K562 (cell line): Measurements from ENCODE around the gene ZSCAN26. TPM values are rescaled to one million over a fixed set of nuclear protein-coding genes. Genes with fewer than 3 reads are reported as not detected.

Source experiments
- AFF1 ChIP-seq, 2 experiments: fragments of 450-650 bp; IDR thresholded peaks; 2 replicates each; pipeline ENCODE4 v1.6.1; 2018; ENCODE audit warnings: mild to moderate bottlenecking in 2 of 2, low read depth in 1 of 2; ENCODE audit not compliant: partially characterized antibody in 2 of 2
- ARID1B ChIP-seq: fragments of 450-650 bp; IDR thresholded peaks from 2 replicates; pipeline ENCODE4 v1.6.1; 2016; ENCODE audit warnings: antibody characterized with exemption, mild to moderate bottlenecking, inconsistent platforms
- HBP1 ChIP-seq: fragments of 450-650 bp; formaldehyde crosslinking; IDR thresholded peaks from 2 replicates; pipeline ENCODE4 v1.4.0; 2022; ENCODE audit warnings: missing genetic modification characterization
- MEF2A ChIP-seq: IDR thresholded peaks from 2 replicates; pipeline ENCODE4 v1.6.1; 2011; ENCODE audit warnings: low read depth, mild to moderate bottlenecking, low read length, moderate library complexity; ENCODE audit not compliant: control insufficient read depth
- NR4A1 ChIP-seq, 2 experiments: fragments of 250-450 bp in 1 of 2; fragments of 450-650 bp in 1 of 2; sonication (Bioruptor Pico) in 1 of 2; IDR thresholded peaks; 2 replicates each; pipeline versions ENCODE4 v1.4.0 to v1.6.1; 2016 to 2020; ENCODE audit warnings: mild to moderate bottlenecking in 2 of 2, missing compliant biosample characterization in 1 of 2, missing genetic modification characterization in 1 of 2, moderate library complexity in 1 of 2
- SUPT5H ChIP-seq: fragments of 450-650 bp; IDR thresholded peaks from 2 replicates; pipeline ENCODE4 v1.6.1; 2016
- ZNF175 ChIP-seq: fragments of 200-800 bp; sonication (Bioruptor generic); IDR thresholded peaks from 2 replicates; pipeline ENCODE4 v1.6.1; 2016; ENCODE audit warnings: low read depth, mild to moderate bottlenecking, missing genetic modification characterization, missing compliant biosample characterization
- ZNF197 ChIP-seq: fragments of 200-800 bp; sonication (Bioruptor generic); IDR thresholded peaks from 2 replicates; pipeline ENCODE4 v1.6.1; 2016; ENCODE audit warnings: low read depth, missing genetic modification characterization, missing compliant biosample characterization
- ZSCAN29 ChIP-seq: fragments of 450-650 bp; IDR thresholded peaks from 2 replicates; pipeline ENCODE4 v1.6.1; 2017
- polyA plus RNA-seq, 8 experiments: library from polyadenylated mRNA; depleted of rRNA in 4 of 8; stranded (reverse) in 5 of 8; unstranded in 3 of 8; fragments of >200 nt; fragmentation: Nextera tagmentation in 2 of 8; fragmentation: Illumina TruSeq in 1 of 8; extraction: Ambion mirVana in 2 of 8; extraction: Trizol in 1 of 8; gene quantifications; 2 replicates each; pipeline versions ENCODE4 v1.2.1 to v1.2.3, GENCODE V29; 2011 to 2014; ENCODE audit warnings: inconsistent platforms in 1 of 8, missing spikeins in 1 of 8
- total RNA-seq, 7 experiments: library from RNA; depleted of rRNA in 6 of 7; stranded (reverse); fragments of >200 nt in 6 of 7; fragmentation: Illumina TruSeq in 2 of 7; extraction: Trizol in 2 of 7; gene quantifications; 2 replicates each; pipeline versions ENCODE4 v1.2.1 to v1.2.3, GENCODE V29; 2011 to 2021; ENCODE audit warnings: low replicate concordance in 1 of 7
- TF ChIP-seq, protein P1 (sequence below): fragments of 450-650 bp; IDR thresholded peaks from 2 replicates; pipeline ENCODE4 v1.6.1; 2017; ENCODE audit warnings: antibody characterized with exemption, mild to moderate bottlenecking
- TF ChIP-seq, protein P2 (sequence below), 2 experiments: fragments of 450-650 bp in 1 of 2; IDR thresholded peaks; 2 replicates each; pipeline ENCODE4 v1.6.1; 2011 to 2017; ENCODE audit warnings: low read depth in 2 of 2, antibody characterized with exemption in 1 of 2, borderline replicate concordance in 1 of 2, low read length in 1 of 2, mild to moderate bottlenecking in 1 of 2, mixed read lengths in 1 of 2; ENCODE audit not compliant: control insufficient read depth in 1 of 2

Gene ZSCAN26
- total and polyA plus RNA-seq, 9 of the 15 experiments (the other 6 are each of a cell fraction or from before 2014, with no cell fraction given): 5.9 to 14.2 (median 10.5) TPM

DNA sequence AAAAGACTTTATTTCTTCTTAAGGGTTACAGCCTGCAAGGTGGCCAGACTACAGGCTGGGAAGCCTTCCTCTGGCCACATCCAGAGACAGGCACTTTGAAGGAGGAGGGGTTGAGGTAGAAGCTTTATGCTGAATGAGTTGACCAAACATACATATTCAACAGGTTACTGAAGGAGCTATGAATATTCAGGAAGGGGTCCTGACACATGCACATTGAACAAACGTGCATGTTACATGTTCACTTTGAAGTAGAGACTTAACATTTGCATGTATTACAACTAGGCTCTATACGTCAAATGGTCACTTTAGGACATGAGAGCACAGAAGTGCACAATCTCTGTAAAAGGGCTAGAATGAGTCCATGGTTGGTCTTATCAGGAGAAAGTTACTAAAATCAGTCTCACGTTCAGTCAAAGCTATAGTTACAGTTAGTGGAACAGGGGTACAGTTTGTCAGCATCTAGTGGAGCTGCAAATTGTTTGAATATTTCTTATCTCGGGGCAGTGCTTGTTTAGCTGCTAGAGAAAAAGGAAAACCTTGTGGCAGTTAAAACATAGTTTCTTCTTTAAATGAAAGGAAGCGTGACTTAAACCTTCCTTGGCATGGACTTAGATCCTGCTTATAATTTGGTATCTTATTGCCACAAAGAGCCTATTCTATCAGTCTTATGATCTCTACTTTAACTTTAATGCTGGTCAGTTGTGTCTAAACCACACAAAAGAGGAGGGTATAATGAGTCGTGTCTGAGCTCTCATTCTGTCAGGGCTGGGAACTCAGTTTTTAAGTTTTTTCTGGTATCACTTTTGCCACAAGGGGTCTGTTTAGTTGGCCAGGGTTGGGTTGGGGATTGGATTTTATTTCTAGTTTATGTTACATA is 46.4 kb upstream of the ZSCAN26 start (continued):
- TF ChIP-seq MEF2A (peak; percentile 54; the same call in 1 of the 2 replicates), ZNF175 (CRISPR knock-in tag) (no peak), HBP1 (CRISPR knock-in tag) (peak; percentile 98), ARID1B (0 out of 2 replicates have a peak, but pooled peaks have one; percentile 43), ZSCAN29 (no peak), NR4A1 (CRISPR knock-in tag; IDR thresholded peaks at IDR 0.05) (no peak), NR4A1 (tag; IDR thresholded peaks at IDR 0.05) (0 out of 2 replicates have a peak, but pooled peaks have one; percentile 34), AFF1 (IDR thresholded peaks at IDR 0.05; ENCODE audit: low read depth in 1 of 2, partially characterized antibody in 2 of 2) (no peak), SUPT5H (peak; percentile 94), ZNF197 (CRISPR knock-in tag) (no peak)
- TF ChIP-seq, protein P1, sequence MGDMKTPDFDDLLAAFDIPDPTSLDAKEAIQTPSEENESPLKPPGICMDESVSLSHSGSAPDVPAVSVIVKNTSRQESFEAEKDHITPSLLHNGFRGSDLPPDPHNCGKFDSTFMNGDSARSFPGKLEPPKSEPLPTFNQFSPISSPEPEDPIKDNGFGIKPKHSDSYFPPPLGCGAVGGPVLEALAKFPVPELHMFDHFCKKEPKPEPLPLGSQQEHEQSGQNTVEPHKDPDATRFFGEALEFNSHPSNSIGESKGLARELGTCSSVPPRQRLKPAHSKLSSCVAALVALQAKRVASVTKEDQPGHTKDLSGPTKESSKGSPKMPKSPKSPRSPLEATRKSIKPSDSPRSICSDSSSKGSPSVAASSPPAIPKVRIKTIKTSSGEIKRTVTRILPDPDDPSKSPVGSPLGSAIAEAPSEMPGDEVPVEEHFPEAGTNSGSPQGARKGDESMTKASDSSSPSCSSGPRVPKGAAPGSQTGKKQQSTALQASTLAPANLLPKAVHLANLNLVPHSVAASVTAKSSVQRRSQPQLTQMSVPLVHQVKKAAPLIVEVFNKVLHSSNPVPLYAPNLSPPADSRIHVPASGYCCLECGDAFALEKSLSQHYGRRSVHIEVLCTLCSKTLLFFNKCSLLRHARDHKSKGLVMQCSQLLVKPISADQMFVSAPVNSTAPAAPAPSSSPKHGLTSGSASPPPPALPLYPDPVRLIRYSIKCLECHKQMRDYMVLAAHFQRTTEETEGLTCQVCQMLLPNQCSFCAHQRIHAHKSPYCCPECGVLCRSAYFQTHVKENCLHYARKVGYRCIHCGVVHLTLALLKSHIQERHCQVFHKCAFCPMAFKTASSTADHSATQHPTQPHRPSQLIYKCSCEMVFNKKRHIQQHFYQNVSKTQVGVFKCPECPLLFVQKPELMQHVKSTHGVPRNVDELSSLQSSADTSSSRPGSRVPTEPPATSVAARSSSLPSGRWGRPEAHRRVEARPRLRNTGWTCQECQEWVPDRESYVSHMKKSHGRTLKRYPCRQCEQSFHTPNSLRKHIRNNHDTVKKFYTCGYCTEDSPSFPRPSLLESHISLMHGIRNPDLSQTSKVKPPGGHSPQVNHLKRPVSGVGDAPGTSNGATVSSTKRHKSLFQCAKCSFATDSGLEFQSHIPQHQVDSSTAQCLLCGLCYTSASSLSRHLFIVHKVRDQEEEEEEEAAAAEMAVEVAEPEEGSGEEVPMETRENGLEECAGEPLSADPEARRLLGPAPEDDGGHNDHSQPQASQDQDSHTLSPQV: peak; percentile 62; the same call in 1 of the 2 replicates
- TF ChIP-seq, protein P2, sequence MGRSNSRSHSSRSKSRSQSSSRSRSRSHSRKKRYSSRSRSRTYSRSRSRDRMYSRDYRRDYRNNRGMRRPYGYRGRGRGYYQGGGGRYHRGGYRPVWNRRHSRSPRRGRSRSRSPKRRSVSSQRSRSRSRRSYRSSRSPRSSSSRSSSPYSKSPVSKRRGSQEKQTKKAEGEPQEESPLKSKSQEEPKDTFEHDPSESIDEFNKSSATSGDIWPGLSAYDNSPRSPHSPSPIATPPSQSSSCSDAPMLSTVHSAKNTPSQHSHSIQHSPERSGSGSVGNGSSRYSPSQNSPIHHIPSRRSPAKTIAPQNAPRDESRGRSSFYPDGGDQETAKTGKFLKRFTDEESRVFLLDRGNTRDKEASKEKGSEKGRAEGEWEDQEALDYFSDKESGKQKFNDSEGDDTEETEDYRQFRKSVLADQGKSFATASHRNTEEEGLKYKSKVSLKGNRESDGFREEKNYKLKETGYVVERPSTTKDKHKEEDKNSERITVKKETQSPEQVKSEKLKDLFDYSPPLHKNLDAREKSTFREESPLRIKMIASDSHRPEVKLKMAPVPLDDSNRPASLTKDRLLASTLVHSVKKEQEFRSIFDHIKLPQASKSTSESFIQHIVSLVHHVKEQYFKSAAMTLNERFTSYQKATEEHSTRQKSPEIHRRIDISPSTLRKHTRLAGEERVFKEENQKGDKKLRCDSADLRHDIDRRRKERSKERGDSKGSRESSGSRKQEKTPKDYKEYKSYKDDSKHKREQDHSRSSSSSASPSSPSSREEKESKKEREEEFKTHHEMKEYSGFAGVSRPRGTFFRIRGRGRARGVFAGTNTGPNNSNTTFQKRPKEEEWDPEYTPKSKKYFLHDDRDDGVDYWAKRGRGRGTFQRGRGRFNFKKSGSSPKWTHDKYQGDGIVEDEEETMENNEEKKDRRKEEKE (IDR thresholded peaks at IDR 0.05; ENCODE audit: borderline replicate concordance in 1 of 2, control insufficient read depth in 1 of 2, low read depth in 2 of 2, low read length in 1 of 2): peak in 1 of 2 experiments; percentile 98; a peak in 2 of 4 replicates
